Hepatocyte (in vitro differentiated cells): ENCODE measurements around the gene ARID4B. TPM values are rescaled to one million over a fixed set of nuclear protein-coding genes. Genes with fewer than 3 reads are reported as not detected.

ENCODE experiments used
- DNase-seq: peaks from one replicate; pipeline ENCODE4 v3.0.0-alpha.2; 2016; ENCODE audit warnings: low spot score
- H2AFZ ChIP-seq: fragments of 200-600 bp; sonication (generic); 2 replicates; pipeline ENCODE4 v1.6.0; 2016; ENCODE audit warnings: antibody characterized with exemption, mild to moderate bottlenecking
- H3K27ac ChIP-seq: fragments of 200-600 bp; sonication (generic); 2 replicates; pipeline ENCODE4 v1.5.1; 2016; ENCODE audit warnings: mild to moderate bottlenecking
- H3K27me3 ChIP-seq: fragments of 200-600 bp; sonication (generic); 2 replicates; pipeline ENCODE4 v1.6.1; 2016
- H3K36me3 ChIP-seq: fragments of 200-600 bp; sonication (generic); replicated peaks from 2 replicates; pipeline ENCODE4 v1.5.1; 2016; ENCODE audit warnings: low read depth; ENCODE audit not compliant: insufficient read depth
- H3K4me1 ChIP-seq: fragments of 200-600 bp; sonication (generic); 2 replicates; pipeline ENCODE4 v1.5.1; 2016; ENCODE audit warnings: mild to moderate bottlenecking, moderate library complexity; ENCODE audit not compliant: insufficient read depth
- H3K4me2 ChIP-seq: fragments of 200-600 bp; sonication (generic); 2 replicates; pipeline ENCODE4 v1.6.0; 2016
- H3K4me3 ChIP-seq: fragments of 200-600 bp; sonication (generic); 2 replicates; pipeline ENCODE4 v1.5.1; 2016; ENCODE audit warnings: mild to moderate bottlenecking
- H3K79me2 ChIP-seq: fragments of 200-600 bp; sonication (generic); 2 replicates; pipeline ENCODE4 v1.6.0; 2017; ENCODE audit warnings: mild to moderate bottlenecking
- H3K9me2 ChIP-seq: fragments of 200-600 bp; sonication (generic); replicated peaks from 2 replicates; pipeline ENCODE4 v1.6.0; 2017; ENCODE audit warnings: mild to moderate bottlenecking; ENCODE audit not compliant: insufficient read depth
- H3K9me3 ChIP-seq: fragments of 200-600 bp; sonication (generic); 2 replicates; pipeline ENCODE4 v1.5.1; 2016; ENCODE audit warnings: low read depth, mild to moderate bottlenecking
- H4K20me1 ChIP-seq: fragments of 200-600 bp; sonication (generic); 2 replicates; pipeline ENCODE4 v1.6.0; 2016; ENCODE audit warnings: mild to moderate bottlenecking; ENCODE audit not compliant: insufficient read depth, poor library complexity, severe bottlenecking
- EZH2 ChIP-seq: fragments of 200-600 bp; sonication (generic); IDR thresholded peaks from 2 replicates; pipeline ENCODE4 v1.6.1; 2016; ENCODE audit warnings: antibody characterized with exemption, mild to moderate bottlenecking, borderline replicate concordance
- EZH2phosphoT487 ChIP-seq: fragments of 200-600 bp; sonication (generic); IDR thresholded peaks from one replicate; pipeline ENCODE4 v1.6.1; 2018; ENCODE audit warnings: antibody characterized with exemption, mild to moderate bottlenecking, low read depth, moderate library complexity; ENCODE audit not compliant: unreplicated experiment, severe bottlenecking
- WGBS: methylation state at CpG from one replicate; pipeline ENCODE4 v1.1.6; 2016; ENCODE audit warnings: low lambda C conversion rate; ENCODE audit errors: missing lambda C conversion rate; 5-methylcytosine and 5-hydroxymethylcytosine counted together
- polyA plus RNA-seq: library from polyadenylated mRNA; unstranded; fragments of >200 nt; fragmentation: Nextera tagmentation; extraction: Ambion mirVana; gene quantifications from 2 replicates; pipeline ENCODE4 v1.2.1, GENCODE V29; 2016
- total RNA-seq: library from RNA; depleted of rRNA; stranded (reverse); fragments of >200 nt; gene quantifications from 2 replicates; pipeline ENCODE4 v1.2.3, GENCODE V29; 2014
- TF ChIP-seq, protein P1 (sequence below): fragments of 200-600 bp; sonication (generic); IDR thresholded peaks from 2 replicates; pipeline ENCODE4 v1.5.1; 2016; ENCODE audit warnings: antibody characterized with exemption, mild to moderate bottlenecking; ENCODE audit not compliant: poor library complexity

Gene ARID4B
- total and polyA plus RNA-seq, 2 experiments from 2014 or later, result 29.4 to 35.0 TPM

GRCh38 chr1:235341334-235341733, 13.4 kb upstream of the ARID4B start:
- no peaks in the 10 kb centered on the region for H3K4me1 ChIP-seq
- H3K36me3 ChIP-seq, result no peaks in the 10 kb centered on the region
- TF ChIP-seq EZH2phosphoT487, result no peak
- TF ChIP-seq EZH2, result no peak
- TF ChIP-seq, protein P1, sequence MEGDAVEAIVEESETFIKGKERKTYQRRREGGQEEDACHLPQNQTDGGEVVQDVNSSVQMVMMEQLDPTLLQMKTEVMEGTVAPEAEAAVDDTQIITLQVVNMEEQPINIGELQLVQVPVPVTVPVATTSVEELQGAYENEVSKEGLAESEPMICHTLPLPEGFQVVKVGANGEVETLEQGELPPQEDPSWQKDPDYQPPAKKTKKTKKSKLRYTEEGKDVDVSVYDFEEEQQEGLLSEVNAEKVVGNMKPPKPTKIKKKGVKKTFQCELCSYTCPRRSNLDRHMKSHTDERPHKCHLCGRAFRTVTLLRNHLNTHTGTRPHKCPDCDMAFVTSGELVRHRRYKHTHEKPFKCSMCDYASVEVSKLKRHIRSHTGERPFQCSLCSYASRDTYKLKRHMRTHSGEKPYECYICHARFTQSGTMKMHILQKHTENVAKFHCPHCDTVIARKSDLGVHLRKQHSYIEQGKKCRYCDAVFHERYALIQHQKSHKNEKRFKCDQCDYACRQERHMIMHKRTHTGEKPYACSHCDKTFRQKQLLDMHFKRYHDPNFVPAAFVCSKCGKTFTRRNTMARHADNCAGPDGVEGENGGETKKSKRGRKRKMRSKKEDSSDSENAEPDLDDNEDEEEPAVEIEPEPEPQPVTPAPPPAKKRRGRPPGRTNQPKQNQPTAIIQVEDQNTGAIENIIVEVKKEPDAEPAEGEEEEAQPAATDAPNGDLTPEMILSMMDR, result no peak
- no peaks in the 10 kb centered on the region for H3K9me3 ChIP-seq
- DNase-seq, result no peak
- no peak overlapping the region for H3K27ac ChIP-seq
- no peaks in the 10 kb centered on the region for H3K9me2 ChIP-seq
- no peak overlapping the region for H2AFZ ChIP-seq
- peaks cover 2% of the 10 kb centered on the region for H4K20me1 ChIP-seq
- no peak overlapping the region for H3K4me2 ChIP-seq
- no peaks in the 10 kb centered on the region for H3K27me3 ChIP-seq
- H3K79me2 ChIP-seq, result peaks cover 26% of the 10 kb centered on the region
- WGBS, result 70% methylated on average over 1 of the region's 1 CpG
- no peak overlapping the region for H3K4me3 ChIP-seq

DNA sequence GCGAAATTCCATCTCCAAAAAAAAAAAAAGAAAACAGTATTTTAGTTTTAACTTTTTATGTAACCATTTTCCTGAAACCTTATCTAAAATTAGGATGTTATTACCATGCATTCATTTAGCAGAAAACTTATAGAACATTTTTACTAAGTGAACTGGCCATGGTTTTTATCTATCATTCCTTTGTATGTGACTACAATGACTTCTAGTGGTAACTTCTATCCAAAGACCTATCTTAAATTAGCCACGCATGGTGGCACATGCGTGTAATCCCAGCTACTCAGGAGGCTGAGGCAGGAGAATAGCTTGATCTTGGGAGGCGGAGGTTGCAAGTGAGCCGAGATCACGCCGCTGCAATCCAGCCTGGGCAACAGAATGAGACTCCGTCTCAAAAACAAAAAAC, 11.8 kb upstream of the ARID4B start:
- no peaks in the 10 kb centered on the region for H3K9me3 ChIP-seq
- no peaks in the 10 kb centered on the region for H3K36me3 ChIP-seq
- peaks cover 8% of the 10 kb centered on the region for H4K20me1 ChIP-seq
- no peak overlapping the region for H3K27ac ChIP-seq
- H3K27me3 ChIP-seq, result no peaks in the 10 kb centered on the region
- 83% methylated on average over 8 of the region's 8 CpGs for WGBS
- H3K79me2 ChIP-seq, result peaks cover 41% of the 10 kb centered on the region
- no peak for DNase-seq
- H3K4me1 ChIP-seq, result no peaks in the 10 kb centered on the region
- no peak overlapping the region for H2AFZ ChIP-seq
- H3K4me2 ChIP-seq, result no peak overlapping the region
- no peak for TF ChIP-seq EZH2
- TF ChIP-seq EZH2phosphoT487, result no peak
- no peak overlapping the region for H3K4me3 ChIP-seq
- H3K9me2 ChIP-seq, result no peaks in the 10 kb centered on the region

DNA sequence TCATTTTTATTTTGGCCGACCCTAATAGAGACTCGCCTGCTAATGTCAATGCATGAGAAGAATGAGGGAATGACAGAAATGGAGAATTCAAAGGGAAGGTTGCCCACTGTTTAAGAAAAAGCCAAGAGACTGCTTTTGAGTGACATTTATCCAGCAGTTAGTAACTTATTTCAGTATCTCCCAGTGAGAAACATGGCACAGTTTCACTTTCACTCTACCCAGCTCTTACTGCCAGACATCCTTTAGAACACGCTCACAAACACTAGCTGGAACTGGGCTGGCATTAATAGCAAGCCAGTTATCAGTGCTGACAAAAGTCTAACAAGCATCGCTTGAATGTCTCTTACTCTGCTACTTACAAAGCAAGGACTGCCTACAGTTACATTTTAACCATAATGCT, 8.9 kb upstream of the ARID4B start:
- H3K4me3 ChIP-seq, result no peak overlapping the region

GRCh38 chr1:235331401-235331800, 3.4 kb upstream of the ARID4B start:
- no peak overlapping the region for H2AFZ ChIP-seq
- H3K4me1 ChIP-seq, result peaks cover 18% of the 10 kb centered on the region
- no peaks in the 10 kb centered on the region for H3K9me2 ChIP-seq
- TF ChIP-seq EZH2, result no peak
- TF ChIP-seq, protein P1, result no peak
- TF ChIP-seq EZH2phosphoT487, result no peak
- H3K4me2 ChIP-seq, result peak overlapping the region; percentile 86
- DNase-seq, result no peak
- no peaks in the 10 kb centered on the region for H3K9me3 ChIP-seq
- no peak overlapping the region for H3K27ac ChIP-seq
- H3K79me2 ChIP-seq, result peaks cover 82% of the 10 kb centered on the region
- H3K4me3 ChIP-seq, result no peak overlapping the region
- H4K20me1 ChIP-seq, result peaks cover 48% of the 10 kb centered on the region
- WGBS, result 58% methylated on average over 3 of the region's 3 CpGs
- no peaks in the 10 kb centered on the region for H3K27me3 ChIP-seq
- no peaks in the 10 kb centered on the region for H3K36me3 ChIP-seq

More for the DNA sequence above, 8.9 kb upstream of the ARID4B start:
- WGBS, result 85% methylated on average over 4 of the region's 4 CpGs
- no peak for DNase-seq
- Histone ChIP-seq H3K4me2 (peak overlapping the region; percentile 40), H3K4me1 (peaks cover under 1% of the 10 kb centered on the region), H3K79me2 (peaks cover 70% of the 10 kb centered on the region), H3K27ac (no peak overlapping the region), H3K36me3 (no peaks in the 10 kb centered on the region), H3K9me2 (no peaks in the 10 kb centered on the region), H2AFZ (no peak overlapping the region), H4K20me1 (peaks cover 22% of the 10 kb centered on the region), H3K27me3 (no peaks in the 10 kb centered on the region), H3K9me3 (no peaks in the 10 kb centered on the region)
- no peak for TF ChIP-seq EZH2phosphoT487
- TF ChIP-seq, protein P1, result no peak
- no peak for TF ChIP-seq EZH2
